H1 (cell line): ENCODE measurements around the gene PTPRG. TPM values are rescaled to one million over a fixed set of nuclear protein-coding genes. Genes with fewer than 3 reads are reported as not detected.

Experiments used
- CTCF ChIA-PET: fragments of 300-600 bp; sonication (Branson Sonifier 250); formaldehyde crosslinking; loops from one replicate; lab custom pipeline; 2021; ENCODE audit not compliant: partially characterized antibody; lab: Charles Lee
- POLR2A ChIA-PET: fragments of 300-600 bp; sonication (Branson Sonifier 250); formaldehyde crosslinking; loops from one replicate; lab custom pipeline; 2021; ENCODE audit warnings: inconsistent platforms; ENCODE audit not compliant: partially characterized antibody; lab: Charles Lee
- DNase-seq, 2 experiments: peaks; one replicate each; pipeline versions ENCODE4 v3.0.0 to v3.0.0-alpha.2; 2010 to 2022; ENCODE audit warnings: low spot score in 2 of 2, low read depth in 1 of 2, mixed read lengths in 1 of 2
- FAIRE-seq: peaks from 2 replicates; lab custom pipeline; 2011; peaks lifted over from hg19 to GRCh38; lab: Jason Lieb, UNC
- H2AFZ ChIP-seq: 2 replicates; pipeline ENCODE4 v1.8.1; 2012; ENCODE audit warnings: low read length, inconsistent platforms
- H2AK5ac ChIP-seq: 2 replicates; pipeline ENCODE4 v1.6.1; 2013; ENCODE audit warnings: low read depth, low read length
- H2BK120ac ChIP-seq: replicated peaks from 2 replicates; pipeline ENCODE3; 2013; ENCODE audit warnings: low read depth, low read length, inconsistent platforms
- H2BK12ac ChIP-seq: 2 replicates; pipeline ENCODE4 v1.6.1; 2013; ENCODE audit warnings: low read depth, low read length
- H2BK15ac ChIP-seq: 2 replicates; pipeline ENCODE4 v1.6.1; 2013; ENCODE audit warnings: low read length
- H2BK20ac ChIP-seq: 2 replicates; pipeline ENCODE4 v1.6.1; 2013; ENCODE audit warnings: low read length
- H2BK5ac ChIP-seq: 2 replicates; pipeline ENCODE4 v1.6.1; 2013; ENCODE audit warnings: low read depth, low read length
- H3K14ac ChIP-seq: 2 replicates; pipeline ENCODE4 v1.6.1; 2013; ENCODE audit warnings: inconsistent platforms; ENCODE audit not compliant: insufficient read length
- H3K18ac ChIP-seq: 2 replicates; pipeline ENCODE4 v1.6.1; 2013; ENCODE audit warnings: low read length; ENCODE audit errors: extremely low read depth
- H3K23ac ChIP-seq: 2 replicates; pipeline ENCODE4 v1.6.1; 2013; ENCODE audit warnings: inconsistent platforms; ENCODE audit not compliant: insufficient read length
- H3K23me2 ChIP-seq: 2 replicates; pipeline ENCODE4 v1.6.1; 2013; ENCODE audit warnings: low read depth, low read length
- H3K27ac ChIP-seq: 2 replicates; pipeline ENCODE4 v1.6.1; 2011; ENCODE audit warnings: low read depth, low read length, inconsistent platforms
- H3K27me3 ChIP-seq, 4 experiments: replicated peaks in 1 of 4; 1 replicate in 1 of 4; 2 replicates in 3 of 4; pipeline versions ENCODE4 v1.6.1 to v1.8.1; 2011 to 2013; ENCODE audit warnings: low read length in 3 of 4, mild to moderate bottlenecking in 3 of 4, inconsistent platforms in 2 of 4, mixed read lengths in 2 of 4, moderate library complexity in 1 of 4; ENCODE audit not compliant: control insufficient read depth in 3 of 4, insufficient read depth in 3 of 4; ENCODE audit errors: extremely low read depth in 1 of 4
- H3K36me3 ChIP-seq, 4 experiments: 2 replicates each; pipeline versions ENCODE4 v1.6.1 to v1.8.1; 2011 to 2013; ENCODE audit warnings: mild to moderate bottlenecking in 4 of 4, low read length in 3 of 4, moderate library complexity in 2 of 4, control low read depth in 1 of 4, inconsistent platforms in 1 of 4; ENCODE audit not compliant: insufficient read depth in 4 of 4, control insufficient read depth in 2 of 4
- H3K4ac ChIP-seq: replicated peaks from 2 replicates; pipeline ENCODE3; 2013; ENCODE audit warnings: low read length, low read depth, mixed read lengths, inconsistent platforms; ENCODE audit not compliant: insufficient read length
- H3K4me1 ChIP-seq, 4 experiments: replicated peaks in 1 of 4; 1 replicate in 1 of 4; 2 replicates in 3 of 4; pipeline versions ENCODE4 v1.6.1 to v1.8.1; 2011 to 2013; ENCODE audit warnings: low read length in 3 of 4, inconsistent platforms in 2 of 4, mixed read lengths in 1 of 4; ENCODE audit not compliant: insufficient read depth in 4 of 4, control insufficient read depth in 3 of 4
- H3K4me2 ChIP-seq, 2 experiments: 2 replicates each; pipeline versions ENCODE4 v1.6.1 to v1.8.1; 2011 to 2013; ENCODE audit warnings: low read depth in 2 of 2, low read length in 2 of 2, control low read depth in 1 of 2, inconsistent platforms in 1 of 2, mild to moderate bottlenecking in 1 of 2; ENCODE audit not compliant: insufficient read depth in 1 of 2
- H3K4me3 ChIP-seq, 4 experiments: fragments of 200-600, 300-600 bp in 1 of 4; sonication (generic), shearing (Covaris generic), sonication (Bioruptor Twin) in 1 of 4; 2 replicates each; pipeline versions ENCODE4 v1.5.1 to v1.8.1; 2011 to 2016; ENCODE audit warnings: low read length in 4 of 4, low read depth in 3 of 4, control low read depth in 2 of 4, inconsistent platforms in 2 of 4, mild to moderate bottlenecking in 2 of 4, mixed read lengths in 1 of 4, moderate library complexity in 1 of 4; ENCODE audit not compliant: insufficient read depth in 2 of 4; ENCODE audit errors: extremely low read depth in 1 of 4
- H3K56ac ChIP-seq: replicated peaks from 2 replicates; pipeline ENCODE3; 2013; ENCODE audit warnings: low read depth, mild to moderate bottlenecking, mixed read lengths, low read length, inconsistent platforms; ENCODE audit not compliant: insufficient read length
- H3K79me1 ChIP-seq: 2 replicates; pipeline ENCODE4 v1.6.1; 2013; ENCODE audit warnings: low read depth, low read length, control low read depth
- H3K79me2 ChIP-seq, 2 experiments: 2 replicates each; pipeline versions ENCODE4 v1.6.1 to v1.8.1; 2012 to 2013; ENCODE audit warnings: low read length in 2 of 2, mild to moderate bottlenecking in 2 of 2, inconsistent platforms in 1 of 2; ENCODE audit not compliant: insufficient read depth in 2 of 2, control insufficient read depth in 1 of 2
- H3K9ac ChIP-seq, 4 experiments: replicated peaks in 1 of 4; 1 replicate in 1 of 4; 2 replicates in 3 of 4; pipeline versions ENCODE4 v1.6.1 to v1.8.1; 2011 to 2013; ENCODE audit warnings: low read depth in 3 of 4, low read length in 3 of 4, control low read depth in 2 of 4, mild to moderate bottlenecking in 2 of 4, moderate library complexity in 2 of 4, inconsistent platforms in 1 of 4; ENCODE audit errors: extremely low read depth in 1 of 4
- H3K9me3 ChIP-seq, 2 experiments: 2 replicates each; pipeline versions ENCODE4 v1.6.1 to v1.8.1; 2012 to 2013; ENCODE audit warnings: mild to moderate bottlenecking in 2 of 2, moderate library complexity in 2 of 2, control low read depth in 1 of 2, inconsistent platforms in 1 of 2, low read depth in 1 of 2, low read length in 1 of 2, mixed read lengths in 1 of 2; ENCODE audit not compliant: insufficient read depth in 2 of 2
- H4K20me1 ChIP-seq, 2 experiments: replicated peaks in 1 of 2; 2 replicates each; pipeline versions ENCODE3 to v1.8.1; 2011 to 2013; ENCODE audit warnings: inconsistent platforms in 2 of 2, low read length in 2 of 2, mild to moderate bottlenecking in 1 of 2; ENCODE audit not compliant: insufficient read depth in 2 of 2, control insufficient read depth in 1 of 2
- H4K5ac ChIP-seq: 2 replicates; pipeline ENCODE4 v1.6.1; 2013; ENCODE audit warnings: low read length, low read depth, mixed read lengths, inconsistent platforms; ENCODE audit not compliant: insufficient read length
- H4K8ac ChIP-seq: 2 replicates; pipeline ENCODE4 v1.8.0; 2013; ENCODE audit warnings: mild to moderate bottlenecking, moderate library complexity, low read length, inconsistent platforms; ENCODE audit not compliant: insufficient read depth; ENCODE audit errors: extremely low read depth
- H4K91ac ChIP-seq: replicated peaks from 2 replicates; pipeline ENCODE3; 2013; ENCODE audit warnings: low read length, mixed read lengths, inconsistent platforms; ENCODE audit not compliant: insufficient read length
- CEBPB ChIP-seq: IDR thresholded peaks from 2 replicates; pipeline ENCODE4 v1.6.1; 2012; ENCODE audit warnings: low read depth, low read length
- CTBP2 ChIP-seq: IDR thresholded peaks from 2 replicates; pipeline ENCODE4 v1.7.0; 2011; ENCODE audit warnings: borderline replicate concordance, mild to moderate bottlenecking, moderate library complexity, mixed read lengths, low read length; ENCODE audit not compliant: insufficient read depth, insufficient read length
- SRF ChIP-seq: IDR thresholded peaks from 2 replicates; pipeline ENCODE4 v1.6.1; 2011; ENCODE audit warnings: mild to moderate bottlenecking, low read depth, low read length, moderate library complexity
- WGBS, 2 experiments: shearing (Covaris generic) in 1 of 2; methylation state at CpG; one replicate each; pipeline versions ENCODE4 v1.1.6 to v1.1.7; 2013 to 2015; ENCODE audit warnings: low lambda C conversion rate in 2 of 2, mixed read lengths in 2 of 2, inconsistent platforms in 1 of 2, low coverage in 1 of 2, missing lambda C conversion rate in 1 of 2; ENCODE audit not compliant: insufficient replicate concordance in 2 of 2, insufficient coverage in 1 of 2, insufficient read length in 1 of 2; ENCODE audit errors: extremely low coverage in 1 of 2, missing lambda C conversion rate in 1 of 2; 5-methylcytosine and 5-hydroxymethylcytosine counted together
- polyA plus RNA-seq, 7 experiments: library from polyadenylated mRNA; depleted of rRNA in 3 of 7; stranded (reverse) in 5 of 7; unstranded in 2 of 7; fragments of >200 nt in 5 of 7; fragments of 200-250 nt in 2 of 7; gene quantifications; 1 replicate in 5 of 7; 2 replicates in 1 of 7; 4 replicates in 1 of 7; pipeline versions ENCODE4 v1.2.1 to v1.2.3, GENCODE V29; 2011 to 2013; ENCODE audit warnings: missing spikeins in 2 of 7, mixed read lengths in 2 of 7
- total RNA-seq: library from RNA; stranded (reverse); fragmentation: NEBNext Ultra II Directional; extraction: Animal tissue kit (Norgen Biotek cat#: 25700); gene quantifications from 2 replicates; pipeline ENCODE4 v1.2.1, GENCODE V29; 2021

Gene PTPRG
- total and polyA plus RNA-seq, 2 of the 8 experiments (the other 6 are each of a cell fraction or from before 2014, with no cell fraction given), result 23.3 to 96.2 TPM

- no peak overlapping the region for H3K4ac ChIP-seq
- ChIA-PET POLR2A (interaction anchor here (0.6 kb wide), 2 partner anchors 13 to 24 kb away, joined by 3 to 4 read pairs; no protein-coding TSS in a partner anchor), CTCF (interaction anchor here (2.9 kb wide), 1 partner anchor 11 kb away, joined by 14 read pairs; no protein-coding TSS in a partner anchor)
- H3K4me3 ChIP-seq, result no peak overlapping the region
- H3K4me2 ChIP-seq, result no peak overlapping the region
- no peaks in the 10 kb centered on the region for H3K79me2 ChIP-seq
- no peaks in the 10 kb centered on the region for H3K27me3 ChIP-seq
- H2BK20ac ChIP-seq, result no peak overlapping the region
- no peaks in the 10 kb centered on the region for H3K36me3 ChIP-seq
- no peak overlapping the region for H2BK15ac ChIP-seq
- H3K27ac ChIP-seq, result no peak overlapping the region
- H3K9ac ChIP-seq, result no peak overlapping the region
- H3K18ac ChIP-seq, result no peak overlapping the region
- peak; percentile 19 for FAIRE-seq
- H4K5ac ChIP-seq, result no peak overlapping the region
- H2AK5ac ChIP-seq, result no peak overlapping the region
- H2BK5ac ChIP-seq, result no peak overlapping the region
- H3K14ac ChIP-seq, result no peak overlapping the region
- H4K8ac ChIP-seq, result no peak overlapping the region
- H3K79me1 ChIP-seq, result no peaks in the 10 kb centered on the region
- no peak overlapping the region for H3K23ac ChIP-seq
- H2AFZ ChIP-seq, result no peak overlapping the region
- peaks cover 0 to 6% (median 2%) of the 10 kb centered on the region in 4 experiments; a peak in 4 of 7 replicates for H3K4me1 ChIP-seq
- no peak overlapping the region for H2BK12ac ChIP-seq
- H3K23me2 ChIP-seq, result no peaks in the 10 kb centered on the region; the same call in 1 of the 2 replicates
- H3K9me3 ChIP-seq, result no peaks in the 10 kb centered on the region
- WGBS, 2 experiments, result 91% methylated on average over 9 of the region's 9 CpGs; no CpG with 5 or more reads in 1 of the 2 experiments
- TF ChIP-seq CEBPB (no peak), SRF (no peak), CTBP2 (no peak)
- DNase-seq, result no peak
- no peak overlapping the region for H3K56ac ChIP-seq
- H4K20me1 ChIP-seq, result no peaks in the 10 kb centered on the region
- H2BK120ac ChIP-seq, result no peak overlapping the region
- H4K91ac ChIP-seq, result no peak overlapping the region
These were observed 581.1 kb downstream of the PTPRG start for GRCh38 chr3:62142331-62143085.
